Retina (tissue), 1 donor: ENCODE results near the gene OR51G1.
"Not testable (repeated sequence)": the region's sequence is repeated elsewhere in the genome, so short reads cannot be mapped to it uniquely, and the experiment has no call there.

Experiments used
- DNase-seq: peaks from one replicate; pipeline ENCODE4 v3.0.0-alpha.2; 2016

The OR51G1 gene, protein sequence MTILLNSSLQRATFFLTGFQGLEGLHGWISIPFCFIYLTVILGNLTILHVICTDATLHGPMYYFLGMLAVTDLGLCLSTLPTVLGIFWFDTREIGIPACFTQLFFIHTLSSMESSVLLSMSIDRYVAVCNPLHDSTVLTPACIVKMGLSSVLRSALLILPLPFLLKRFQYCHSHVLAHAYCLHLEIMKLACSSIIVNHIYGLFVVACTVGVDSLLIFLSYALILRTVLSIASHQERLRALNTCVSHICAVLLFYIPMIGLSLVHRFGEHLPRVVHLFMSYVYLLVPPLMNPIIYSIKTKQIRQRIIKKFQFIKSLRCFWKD

GRCh38 chr11:4924239-4924638 is at the start of gene OR51G1:
Gene OR51G1, minus strand, starts transcription at chr11:4924339. Its CDS starts 0 bp downstream, at chr11:4924339.
- no peak for DNase-seq

GRCh38 chr11:4962816-4963215 is 38.7 kb upstream of the OR51G1 start:
- no peak for DNase-seq

DNA sequence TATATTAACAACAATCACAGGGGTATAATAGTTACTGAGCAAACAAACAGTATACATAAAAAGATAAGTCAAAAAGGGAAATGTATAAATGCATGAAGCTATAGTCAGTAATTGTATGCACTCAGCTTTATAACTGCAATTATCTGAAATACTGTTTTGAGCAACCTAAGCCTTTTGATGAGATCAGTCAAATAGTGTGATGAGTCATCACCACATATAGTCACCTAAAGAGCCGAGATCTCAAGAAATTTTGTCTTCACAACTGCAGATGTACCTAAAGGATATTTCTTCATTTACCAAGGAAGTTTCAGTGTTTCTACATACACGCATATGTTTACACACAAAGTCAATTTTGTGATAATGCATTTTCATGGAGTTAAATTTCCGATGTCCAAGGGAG is 36.7 kb upstream of the OR51G1 start:
- DNase-seq, result no peak

GRCh38 chr11:4957396-4957795 is 33.3 kb upstream of the OR51G1 start:
- DNase-seq, result no peak

DNA sequence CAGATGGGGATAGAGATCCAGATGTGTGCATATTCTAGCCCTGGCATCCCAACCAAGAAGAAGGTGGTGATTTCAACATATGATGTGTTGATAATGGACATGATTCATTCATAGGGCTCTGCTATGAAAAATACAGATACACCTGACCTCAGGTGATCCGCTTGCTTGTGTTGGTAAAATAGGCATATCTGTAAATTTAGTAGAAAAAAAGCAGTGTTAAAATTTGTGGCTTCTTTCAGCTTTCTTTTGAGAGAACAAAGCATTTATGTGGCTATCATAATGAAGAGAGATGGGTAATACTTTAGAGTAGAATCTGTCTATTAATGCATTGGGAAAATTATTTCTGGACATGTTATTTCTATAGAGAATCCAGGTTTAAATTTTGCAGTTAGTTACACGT is 31.5 kb upstream of the OR51G1 start, which contains the start of gene OR51A2:
OR51A2 (minus strand) TSS at position 101 of the 400 bp plus-strand sequence; CDS start at position 101, 0 bp downstream.
- not testable (repeated sequence) for DNase-seq

GRCh38 chr11:4947505-4947904 is 23.4 kb upstream of the OR51G1 start, which contains the start of gene OR51A4:
Gene OR51A4, minus strand, starts transcription at chr11:4947605. Its CDS starts 505 bp downstream, at chr11:4947100.
- DNase-seq, result no peak

- DNase-seq, result no peak
Measured at GRCh38 chr11:4936745-4937144, 12.6 kb upstream of the OR51G1 start.

GRCh38 chr11:4932751-4933150 is 8.6 kb upstream of the OR51G1 start:
- DNase-seq, result no peak

GRCh38 chr11:4926608-4927007 is 2.5 kb upstream of the OR51G1 start:
- no peak for DNase-seq

- DNase-seq, result no peak
Measured at GRCh38 chr11:4922304-4922703, 1.8 kb downstream of the OR51G1 start.

DNA sequence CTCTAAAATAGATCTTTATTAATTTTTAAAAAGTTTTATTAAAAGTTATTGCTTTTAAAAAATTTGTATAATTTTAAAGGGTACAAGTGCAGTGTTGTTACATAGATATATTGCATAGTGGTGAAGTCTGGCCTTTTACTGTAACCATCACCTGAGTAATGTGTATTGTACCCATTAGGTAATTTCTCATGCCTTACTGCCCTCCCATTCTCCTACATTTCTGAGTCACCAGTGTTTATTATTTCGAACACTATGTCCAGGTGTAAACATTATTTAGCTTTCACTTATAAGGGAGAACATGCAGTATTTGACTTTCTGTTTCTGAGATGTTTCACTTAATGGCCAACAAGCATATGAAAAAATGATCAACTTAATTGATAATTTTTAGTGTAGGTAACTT is 2.3 kb downstream of the OR51G1 start:
- DNase-seq, result no peak

GRCh38 chr11:4919250-4919649 is 4.9 kb downstream of the OR51G1 start, which contains the start of gene OR51G2:
Gene OR51G2, minus strand, starts transcription at chr11:4919350. Its CDS starts 3,687 bp downstream, at chr11:4915663.
- DNase-seq, result no peak

DNA sequence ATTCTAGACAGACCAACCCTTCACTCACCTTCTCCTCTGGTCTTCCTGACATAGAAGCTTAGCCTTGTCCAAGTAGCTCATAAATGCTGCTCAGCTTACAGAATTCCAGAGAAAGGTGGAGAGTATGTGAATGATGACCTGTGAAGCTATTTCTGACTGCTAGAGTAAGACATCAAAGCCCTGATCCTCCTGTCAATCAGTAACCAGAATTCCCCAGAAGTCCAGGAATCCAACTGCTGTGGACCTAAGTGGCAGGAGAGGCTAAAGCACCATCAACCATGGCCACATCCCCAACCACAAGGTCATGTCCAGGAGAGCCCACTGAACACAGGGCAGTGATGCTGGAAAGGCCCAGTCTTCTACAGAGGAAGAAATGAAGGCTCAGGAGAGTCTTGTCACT is 7.6 kb downstream of the OR51G1 start:
- no peak for DNase-seq

- DNase-seq, result no peak
Measured at GRCh38 chr11:4903484-4903883, 20.7 kb downstream of the OR51G1 start, which contains the start of gene OR51A7. Gene OR51A7, plus strand, starts transcription at chr11:4903783. Its CDS starts 3,587 bp downstream, at chr11:4907370.

- DNase-seq, result no peak
Measured at GRCh38 chr11:4891996-4892640, 32.0 kb downstream of the OR51G1 start.

GRCh38 chr11:4890279-4890678 is 33.9 kb downstream of the OR51G1 start:
- no peak for DNase-seq

DNA sequence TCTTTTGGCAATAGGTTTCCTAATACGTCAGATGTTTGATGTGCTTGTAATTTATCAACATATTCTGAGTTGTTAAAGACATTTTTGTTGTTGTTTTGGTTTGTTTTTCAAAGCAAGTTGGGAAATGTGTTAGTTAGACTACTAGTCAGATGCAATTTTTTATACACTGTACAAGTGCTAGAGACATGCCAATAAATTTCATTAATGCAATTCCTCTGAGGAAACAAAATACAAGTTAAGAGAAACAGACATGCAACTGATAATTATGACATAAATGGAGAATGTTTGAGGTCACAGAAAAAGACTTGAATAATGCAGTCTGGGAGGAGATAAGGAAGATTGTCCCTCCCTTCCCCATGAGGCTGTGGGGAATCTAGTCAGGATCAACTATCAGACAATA is 36.5 kb downstream of the OR51G1 start:
- DNase-seq, result no peak

- DNase-seq, result no peak
Measured at GRCh38 chr11:4886186-4886585, 38.0 kb downstream of the OR51G1 start.

- no peak for DNase-seq
Measured at GRCh38 chr11:4884361-4884760, 39.8 kb downstream of the OR51G1 start.

GRCh38 chr11:4882543-4882942 is 41.6 kb downstream of the OR51G1 start:
- DNase-seq, result no peak

- DNase-seq, result no peak
Measured at GRCh38 chr11:4881860-4882500, 42.2 kb downstream of the OR51G1 start, which contains the start of gene OR51T1. Gene OR51T1, plus strand, starts transcription at chr11:4881900. Its CDS starts 0 bp downstream, at chr11:4881900.

DNA sequence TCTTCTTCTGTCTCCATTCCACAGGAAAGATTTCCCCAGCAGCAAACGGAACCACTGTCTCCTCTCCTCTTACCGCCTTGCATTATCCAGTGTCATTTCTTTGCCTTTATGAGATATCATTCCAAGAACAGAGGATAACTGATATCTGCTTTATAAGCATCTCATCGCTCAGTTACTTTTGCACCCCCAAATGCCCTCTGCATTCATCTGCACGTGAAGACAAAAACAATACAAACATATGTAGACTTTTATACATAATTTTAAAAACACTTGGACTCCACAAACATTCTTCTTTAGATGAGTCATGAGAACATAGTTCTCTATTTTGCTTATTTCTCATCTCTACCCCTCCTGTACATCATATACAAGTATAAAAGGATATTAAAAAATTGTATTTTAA is 43.0 kb downstream of the OR51G1 start:
- DNase-seq, result no peak
